NT2/D1 (cell line): Measurements from ENCODE around the gene PLXNA1.
A peak's percentile ranks its signal among the peaks of the same experiment; 100 is the strongest.

Experiments
- DNase-seq: peaks from one replicate; pipeline ENCODE4 v3.0.0-alpha.2; 2011; ENCODE audit warnings: low read depth, low spot score
- H3K27me3 ChIP-seq: 2 replicates; pipeline ENCODE4 v1.6.0; 2011; ENCODE audit warnings: mild to moderate bottlenecking; ENCODE audit not compliant: insufficient read length, insufficient read depth
- H3K36me3 ChIP-seq: 2 replicates; pipeline ENCODE4 v1.6.1; 2011; ENCODE audit warnings: mild to moderate bottlenecking, low read length, mixed read lengths; ENCODE audit not compliant: insufficient read depth, insufficient read length
- H3K4me1 ChIP-seq: 2 replicates; pipeline ENCODE4 v1.5.1; 2011; ENCODE audit not compliant: insufficient read depth, insufficient read length
- H3K4me3 ChIP-seq: 2 replicates; pipeline ENCODE4 v1.5.1; 2011; ENCODE audit warnings: low read depth; ENCODE audit not compliant: insufficient read length
- H3K9ac ChIP-seq: 2 replicates; pipeline ENCODE4 v1.6.0; 2011; ENCODE audit warnings: low read depth; ENCODE audit not compliant: insufficient read length
- H3K9me3 ChIP-seq: 2 replicates; pipeline ENCODE4 v1.5.1; 2011; ENCODE audit warnings: mild to moderate bottlenecking, low read length; ENCODE audit not compliant: insufficient read depth
- SUZ12 ChIP-seq: IDR thresholded peaks from 2 replicates; pipeline ENCODE4 v1.6.1; 2011; ENCODE audit not compliant: insufficient read length, insufficient read depth; ENCODE audit errors: extremely low read depth
- YY1 ChIP-seq: IDR thresholded peaks from 2 replicates; pipeline ENCODE4 v1.6.1; 2011; ENCODE audit not compliant: insufficient read length, insufficient read depth
- ZNF274 ChIP-seq: IDR thresholded peaks from 2 replicates; pipeline ENCODE4 v1.6.1; 2011; ENCODE audit warnings: mild to moderate bottlenecking, low read depth, low read length

PLXNA1 gene

DNA sequence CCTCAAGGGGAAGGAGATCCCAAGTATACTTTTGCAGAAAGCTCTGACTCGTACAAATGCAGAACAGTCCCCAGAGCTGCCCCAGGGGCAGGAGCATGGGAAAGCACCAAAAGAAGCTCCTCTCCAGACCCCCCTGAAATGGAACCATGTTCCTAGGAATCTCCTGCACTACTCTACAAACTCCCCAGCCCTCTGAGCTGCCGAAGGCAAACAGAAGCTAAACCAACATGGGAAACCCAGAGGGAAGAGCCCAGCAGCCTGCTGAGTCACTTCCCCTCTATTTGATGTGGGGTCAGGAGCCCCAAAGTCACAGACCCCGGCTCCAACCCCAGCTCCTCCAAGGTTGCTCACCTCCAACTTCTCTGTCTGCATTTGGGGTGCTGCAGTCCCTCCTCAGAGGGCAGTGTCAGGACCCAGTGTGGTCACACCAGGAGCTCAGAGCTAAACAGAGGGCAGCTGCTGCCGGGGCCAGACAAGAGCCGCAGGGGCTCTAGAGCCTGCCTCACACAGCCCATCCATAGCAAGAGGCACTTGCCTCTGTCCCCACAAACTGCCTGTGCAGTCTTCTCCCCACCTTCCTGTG is 3.8 kb upstream of the PLXNA1 start:
- peaks cover 9% of the 10 kb centered on the region for H3K27me3 ChIP-seq
- H3K9ac ChIP-seq = no peak overlapping the region
- TF ChIP-seq YY1 = no peak
- TF ChIP-seq SUZ12 = no peak
- no peak for TF ChIP-seq ZNF274
- H3K4me3 ChIP-seq = no peak overlapping the region
- peaks cover 18% of the 10 kb centered on the region for H3K9me3 ChIP-seq
- no peak for DNase-seq
- peaks cover 12% of the 10 kb centered on the region for H3K4me1 ChIP-seq
- H3K36me3 ChIP-seq = no peaks in the 10 kb centered on the region

DNA sequence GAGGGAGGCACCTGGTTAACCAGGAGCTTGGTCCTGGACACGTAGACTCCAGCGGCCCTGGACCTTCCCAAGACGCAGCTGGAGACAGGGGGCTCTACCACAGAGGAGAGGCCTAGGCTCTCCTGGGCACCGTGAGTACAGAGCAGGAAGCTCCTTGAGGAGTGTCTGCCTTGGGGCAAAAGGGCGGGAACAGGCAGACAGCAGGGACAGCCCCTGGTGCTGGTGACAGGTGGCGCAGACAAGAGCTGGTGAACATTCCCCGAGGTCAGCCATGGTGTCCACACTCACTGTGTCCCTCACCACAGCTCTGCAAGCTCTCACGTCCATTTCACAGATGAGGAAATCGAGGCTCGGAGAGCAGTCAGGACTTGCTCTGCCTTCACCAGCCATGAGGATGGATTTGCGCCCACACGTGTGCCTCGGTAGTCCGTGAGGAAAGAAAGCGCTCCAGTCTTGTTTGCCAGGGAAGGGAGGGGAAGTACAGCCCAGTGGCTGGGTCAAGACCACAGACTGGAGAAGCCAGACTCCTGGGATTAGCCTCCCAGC is 2.6 kb upstream of the PLXNA1 start:
- TF ChIP-seq YY1 (no peak), SUZ12 (no peak), ZNF274 (no peak)
- H3K36me3 ChIP-seq = peaks cover 4% of the 10 kb centered on the region
- peaks cover 23% of the 10 kb centered on the region for H3K4me1 ChIP-seq
- H3K9me3 ChIP-seq = peaks cover 6% of the 10 kb centered on the region
- no peak overlapping the region for H3K9ac ChIP-seq
- no peak overlapping the region for H3K4me3 ChIP-seq
- DNase-seq = no peak
- peaks cover 9% of the 10 kb centered on the region for H3K27me3 ChIP-seq

DNA sequence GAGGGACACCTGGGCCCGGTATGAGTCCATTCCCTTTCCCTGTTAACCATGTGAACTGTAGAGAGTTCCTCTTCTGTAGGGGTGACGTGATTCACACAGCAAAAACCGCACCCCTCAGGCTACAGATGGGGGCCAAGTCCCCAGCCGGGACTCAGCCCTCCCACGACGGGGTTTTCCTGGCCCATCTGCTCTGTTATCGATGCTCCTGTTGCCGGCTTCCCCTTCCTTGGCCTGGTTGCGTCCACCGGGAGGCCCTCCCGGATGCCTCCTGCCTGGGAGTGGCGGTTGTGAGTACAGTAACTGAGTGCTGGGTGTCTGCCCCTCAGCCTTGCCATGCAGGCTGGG is 817 bp upstream of the PLXNA1 start:
- Histone ChIP-seq H3K4me3 (peak overlapping the region; percentile 57), H3K9ac (peak overlapping the region; percentile 93), H3K36me3 (peaks cover 18% of the 10 kb centered on the region), H3K4me1 (peaks cover 27% of the 10 kb centered on the region), H3K9me3 (no peaks in the 10 kb centered on the region), H3K27me3 (peaks cover 9% of the 10 kb centered on the region)
- TF ChIP-seq YY1 (no peak), ZNF274 (no peak), SUZ12 (no peak)
- peak; percentile 18 for DNase-seq

DNA sequence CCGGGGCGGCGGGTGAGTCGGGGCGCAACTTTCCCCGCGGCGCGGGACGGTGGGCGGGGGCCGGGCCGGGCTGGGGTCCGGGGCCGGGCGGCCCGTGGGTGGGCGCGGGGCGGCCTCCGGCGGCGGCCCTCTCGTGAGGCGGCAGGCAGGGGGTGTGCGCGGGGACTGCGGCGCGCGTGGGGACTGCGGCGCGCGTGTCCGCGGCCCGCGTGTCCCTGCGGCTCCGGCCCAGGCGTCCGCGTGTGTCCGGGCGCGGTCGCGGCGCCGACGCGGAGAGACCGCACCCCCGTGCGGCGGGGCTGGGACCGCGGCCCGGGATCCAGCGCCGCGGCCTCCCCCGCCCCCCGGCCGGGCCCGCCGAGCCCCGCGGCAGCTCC is 349 bp downstream of the PLXNA1 start:
- DNase-seq = no peak
- TF ChIP-seq ZNF274 (no peak), YY1 (no peak), SUZ12 (no peak)
- Histone ChIP-seq H3K9ac (peak overlapping the region; percentile 90), H3K36me3 (peaks cover 26% of the 10 kb centered on the region), H3K9me3 (no peaks in the 10 kb centered on the region), H3K4me3 (peak overlapping the region; percentile 80), H3K4me1 (peaks cover 27% of the 10 kb centered on the region), H3K27me3 (peaks cover 9% of the 10 kb centered on the region)

DNA sequence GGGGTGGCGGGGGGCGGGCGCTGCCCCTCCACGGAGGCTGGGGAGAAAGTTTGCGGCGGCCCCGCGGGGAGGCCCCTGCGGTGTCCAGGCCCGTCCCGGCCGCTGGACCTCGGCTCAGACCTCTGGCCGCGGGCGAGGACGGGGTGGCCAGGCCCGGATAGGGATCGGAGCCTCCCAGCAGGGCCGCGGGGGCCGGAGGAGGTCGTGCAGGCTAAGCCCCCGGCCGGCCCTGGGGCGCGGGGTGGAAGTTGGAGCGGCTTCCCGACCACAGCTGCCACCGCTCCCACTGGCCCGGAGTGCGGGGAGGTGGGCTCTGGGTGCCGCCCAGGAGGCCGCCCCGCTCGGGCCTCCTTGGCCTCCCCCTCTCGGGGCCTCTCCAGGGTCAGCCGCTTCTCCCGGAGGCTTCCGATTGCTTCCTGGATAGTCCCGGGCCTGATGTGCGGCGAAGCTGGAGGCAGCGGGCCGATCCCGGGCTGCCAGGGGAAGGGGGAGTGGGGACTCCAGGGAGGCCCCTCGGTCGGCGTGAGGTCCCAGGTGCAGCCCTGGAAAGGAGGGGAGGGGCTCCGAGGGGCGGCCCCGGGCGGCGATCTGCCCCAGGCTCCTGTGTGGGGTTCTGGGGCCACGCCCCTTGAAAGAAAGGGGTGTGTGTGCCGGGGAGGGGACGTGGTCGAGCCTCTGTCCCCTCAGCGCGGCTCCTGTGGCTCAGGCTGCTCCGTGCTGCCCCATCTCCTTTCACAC is 907 bp downstream of the PLXNA1 start:
- peak overlapping the region; percentile 80 for H3K4me3 ChIP-seq
- peak; percentile 28 for DNase-seq
- peaks cover 31% of the 10 kb centered on the region for H3K36me3 ChIP-seq
- no peak for TF ChIP-seq ZNF274
- TF ChIP-seq SUZ12 = no peak
- TF ChIP-seq YY1 = no peak
- no peaks in the 10 kb centered on the region for H3K9me3 ChIP-seq
- peaks cover 9% of the 10 kb centered on the region for H3K27me3 ChIP-seq
- H3K4me1 ChIP-seq = peaks cover 26% of the 10 kb centered on the region
- peak overlapping the region; percentile 90 for H3K9ac ChIP-seq

DNA sequence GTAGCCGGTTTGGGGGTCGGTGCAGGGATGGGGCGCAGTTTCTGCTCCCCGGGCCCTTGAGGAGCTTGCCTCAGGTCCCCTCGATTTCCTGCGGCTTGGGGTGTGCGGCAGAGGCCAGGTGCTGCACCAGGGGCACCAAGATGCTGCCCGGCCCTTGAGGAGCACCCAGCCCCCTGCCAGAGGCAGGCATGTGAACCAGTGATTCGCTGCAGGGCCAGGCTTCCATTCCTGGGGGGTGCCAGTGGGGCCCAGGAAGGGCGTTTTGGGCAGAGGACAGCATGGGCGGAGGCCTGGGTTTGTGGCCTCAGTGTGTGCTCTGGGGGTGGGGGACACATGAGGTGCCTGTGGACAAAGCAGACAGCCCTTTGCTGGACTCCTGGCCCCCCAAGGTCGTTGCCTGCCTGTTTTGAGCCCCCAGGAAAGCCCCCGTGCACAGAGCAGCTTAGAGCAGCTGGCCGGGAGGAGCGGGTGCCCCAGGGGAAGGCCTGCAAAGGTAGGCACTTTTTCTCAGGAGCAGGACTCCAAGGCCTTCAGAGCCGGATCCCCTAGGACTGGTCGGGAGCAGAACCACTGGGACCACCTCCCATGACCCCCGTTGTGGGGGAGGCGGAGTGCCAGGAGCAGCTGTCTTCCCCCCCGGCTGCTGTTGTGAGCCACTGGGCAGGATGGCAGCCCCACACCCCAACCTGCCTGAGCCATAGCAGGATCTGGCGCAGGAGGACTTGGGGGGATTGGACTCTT is 1.6 kb downstream of the PLXNA1 start:
- H3K4me1 ChIP-seq = peaks cover 24% of the 10 kb centered on the region
- no peak for DNase-seq
- H3K27me3 ChIP-seq = peaks cover 9% of the 10 kb centered on the region
- peak overlapping the region; percentile 90 for H3K9ac ChIP-seq
- H3K9me3 ChIP-seq = no peaks in the 10 kb centered on the region
- peaks cover 39% of the 10 kb centered on the region for H3K36me3 ChIP-seq
- TF ChIP-seq YY1 (no peak), SUZ12 (no peak), ZNF274 (no peak)
- H3K4me3 ChIP-seq = peak overlapping the region; percentile 80
